Stimulated activated CD8-positive, alpha-beta memory T cell treated with anti-CD3 and anti-CD28 coated beads, Interleukin-12 subunit alpha, Interleukin-12 subunit beta, amount 100 ng/mL, for 24 hours (primary cell): Measurements from ENCODE around the gene PNLIPRP1.

Source experiments
- DNase-seq: peaks from one replicate; pipeline ENCODE4 v3.0.0-alpha.2; 2020; ENCODE audit errors: extremely low read depth

The PNLIPRP1 gene

DNA sequence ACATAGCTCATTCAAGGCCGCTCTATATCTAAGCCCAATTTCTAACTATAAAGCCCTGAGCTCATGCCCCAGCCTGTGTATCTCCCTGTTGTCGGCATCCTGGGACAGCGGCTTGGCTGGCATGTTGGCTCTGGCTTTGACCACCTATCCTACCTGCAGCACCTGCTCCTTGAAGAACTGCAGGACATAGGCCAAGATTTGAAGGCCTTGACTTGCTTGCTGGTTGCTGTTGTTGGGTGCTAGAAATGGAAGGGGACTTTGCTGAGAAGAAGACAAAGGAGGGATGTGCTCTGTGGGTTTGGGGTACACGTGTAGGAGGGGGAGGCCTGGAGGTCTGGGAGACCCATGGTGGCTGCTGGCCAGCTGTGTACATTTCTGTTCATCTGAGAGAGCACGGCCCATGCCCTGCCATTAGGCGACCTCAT lies 41.1 kb downstream of the PNLIPRP1 start:
- no peak for DNase-seq

DNA sequence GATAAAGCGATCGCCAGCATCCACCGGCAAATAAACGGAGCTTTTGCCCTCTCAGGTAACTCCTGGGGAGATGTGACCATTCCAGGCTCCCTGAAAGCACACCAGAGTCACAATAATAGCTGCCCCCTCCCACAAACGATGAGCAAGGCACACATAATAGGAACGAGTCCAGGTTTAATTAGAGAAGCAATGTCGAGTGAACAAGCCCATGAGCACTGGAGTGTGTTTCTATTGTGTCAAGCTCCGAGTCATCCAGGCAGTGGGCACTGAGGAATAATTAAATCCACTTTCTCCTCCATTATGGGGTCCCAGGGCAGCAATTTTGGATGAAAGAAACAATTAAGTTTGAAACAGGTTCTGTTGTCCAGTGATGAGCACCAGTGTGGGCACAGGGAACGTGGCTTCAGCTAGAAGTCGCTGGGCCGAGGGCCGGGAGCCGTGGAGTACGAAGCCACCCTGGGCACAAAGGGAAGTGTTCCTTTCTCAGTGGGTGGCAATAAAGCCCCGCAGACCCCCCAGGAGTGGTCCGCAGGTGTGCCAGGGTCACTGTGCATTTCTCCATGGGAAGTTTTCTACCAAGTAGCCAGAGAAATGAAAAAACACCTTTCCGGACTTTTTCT lies 41.9 kb downstream of the PNLIPRP1 start:
- no peak for DNase-seq

DNA sequence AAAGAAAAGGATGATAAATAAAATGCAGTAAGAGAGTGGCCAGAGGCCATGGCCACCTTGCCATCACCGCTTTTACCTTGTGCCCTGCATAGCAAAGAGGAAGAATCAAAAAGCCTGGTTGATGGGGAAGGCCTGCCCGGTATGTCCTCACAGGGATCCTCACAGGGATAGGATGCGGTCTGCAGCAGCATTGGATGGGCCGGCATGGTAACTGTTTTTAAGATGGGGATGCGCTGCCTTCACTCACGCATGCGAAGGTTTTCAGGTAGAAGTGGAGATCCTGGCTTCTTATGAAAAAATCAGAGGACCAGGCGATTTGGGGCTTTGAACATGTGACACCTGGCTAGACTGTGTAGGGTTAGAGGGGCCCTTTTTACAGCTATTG lies 42.4 kb downstream of the PNLIPRP1 start:
- DNase-seq: no peak

DNA sequence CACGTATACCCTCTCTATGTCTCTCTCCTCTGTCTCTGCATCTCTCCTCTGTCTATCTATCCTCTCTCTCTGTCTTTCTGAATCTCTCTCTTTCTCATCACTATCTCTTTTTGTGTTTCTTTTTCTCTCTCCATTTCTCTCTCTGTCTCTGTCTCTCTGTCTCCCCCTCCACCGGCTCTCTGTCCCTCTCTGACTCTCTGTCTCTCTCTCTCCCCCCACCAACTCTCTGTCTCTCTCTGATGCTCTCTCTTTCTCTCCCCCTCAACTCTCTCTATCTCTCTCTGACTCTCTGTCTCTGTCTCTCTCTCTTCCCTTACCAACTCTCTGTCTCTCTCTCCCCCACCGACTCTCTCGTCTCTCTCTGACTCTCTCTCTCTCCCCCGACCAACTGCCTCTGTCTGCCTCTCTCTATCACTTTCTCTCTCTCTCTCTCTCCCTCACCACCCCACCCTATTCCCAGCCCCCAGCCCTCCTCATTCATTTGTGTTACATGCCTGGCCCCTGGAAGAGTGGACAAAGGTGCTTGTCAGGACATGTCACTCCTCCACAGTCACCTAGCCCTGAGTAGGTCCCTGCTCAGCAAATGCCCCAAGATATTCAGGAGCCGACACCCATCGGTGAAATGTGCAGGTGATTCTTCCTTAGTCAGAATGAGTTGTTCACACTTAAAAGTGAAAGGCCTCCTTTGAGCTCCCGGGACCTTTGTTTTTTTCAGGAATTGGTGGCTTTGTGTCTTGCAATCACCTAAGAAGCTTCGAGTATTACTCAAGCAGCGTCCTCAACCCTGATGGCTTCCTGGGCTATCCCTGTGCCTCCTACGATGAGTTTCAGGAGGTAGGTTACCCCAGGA lies 43.6 kb downstream of the PNLIPRP1 start:
- DNase-seq: no peak

DNA sequence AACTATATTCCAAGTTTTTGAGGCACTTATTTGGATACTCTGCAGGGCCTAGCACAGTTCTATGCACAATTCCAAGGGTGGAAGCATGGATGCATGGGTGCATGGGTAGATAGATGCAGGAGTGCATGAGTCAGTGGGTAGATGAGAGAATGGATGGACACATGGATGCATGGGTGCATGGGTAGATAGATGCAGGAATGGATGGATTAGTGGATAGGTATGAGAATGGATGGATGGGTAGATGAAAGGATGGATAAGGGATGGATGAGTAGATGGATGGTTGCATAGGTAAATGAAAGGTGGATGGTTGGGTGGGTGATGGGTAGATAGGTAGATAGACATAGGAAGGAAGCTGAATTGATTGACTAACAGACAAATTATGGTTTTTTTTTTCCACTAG lies 45.6 kb downstream of the PNLIPRP1 start:
- no peak for DNase-seq

DNA sequence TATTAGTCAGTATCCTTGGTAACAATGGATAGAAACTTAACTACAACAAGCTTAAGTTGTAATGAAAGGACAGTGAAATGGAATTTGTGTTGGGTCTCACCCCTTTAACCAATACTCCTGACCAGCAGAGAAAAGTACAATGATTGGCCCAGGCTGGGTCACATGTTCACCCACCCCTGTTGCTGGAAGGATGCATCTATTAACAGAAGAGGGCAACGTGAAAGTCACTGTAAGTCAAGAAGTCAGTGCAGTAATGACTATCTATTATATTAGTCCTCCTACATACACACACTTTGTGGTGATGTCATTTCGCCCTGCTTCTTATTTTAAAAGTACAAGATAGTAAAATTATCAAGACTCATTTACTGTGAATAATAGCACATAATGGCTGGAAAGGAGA lies 46.2 kb downstream of the PNLIPRP1 start:
- no peak for DNase-seq

DNA sequence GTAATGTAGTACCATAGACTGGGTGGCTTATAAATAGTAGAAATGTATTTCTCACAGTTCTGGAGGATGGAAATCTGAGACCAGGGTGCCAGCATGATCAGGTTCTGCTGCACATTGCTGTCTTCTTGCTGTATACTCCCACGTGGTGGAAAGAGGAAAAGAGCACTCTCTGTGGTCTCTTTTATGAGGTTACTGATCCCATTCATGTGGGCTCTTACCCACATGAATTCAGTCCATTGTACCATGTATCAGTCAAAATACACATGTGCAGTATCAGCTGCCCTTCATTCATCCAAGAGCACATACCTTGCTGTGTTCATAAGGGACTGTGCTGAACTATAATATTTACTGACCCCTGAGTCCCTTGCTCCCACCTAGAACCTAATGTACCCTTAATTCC lies 47.1 kb downstream of the PNLIPRP1 start:
- no peak for DNase-seq

DNA sequence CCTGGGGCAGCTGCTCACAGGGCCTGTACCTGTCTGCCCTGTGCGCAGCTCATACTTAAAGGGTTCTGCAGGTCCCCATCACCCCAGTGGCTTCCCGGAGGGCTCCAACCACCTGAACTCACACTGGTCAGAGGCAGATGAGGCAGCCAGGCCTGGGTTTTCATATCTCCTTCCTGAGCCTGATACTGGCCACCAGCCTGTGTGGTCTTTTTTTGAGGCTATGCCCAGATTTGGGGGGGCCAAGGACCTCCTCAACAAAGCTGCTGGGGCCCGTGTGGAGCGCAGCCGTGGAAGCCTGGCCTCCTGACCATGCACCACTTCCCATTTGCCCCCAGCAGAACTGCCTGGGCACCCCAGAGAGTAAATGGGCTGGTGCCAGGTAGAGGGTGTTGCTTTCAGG lies 55.7 kb downstream of the PNLIPRP1 start:
- no peak for DNase-seq

DNA sequence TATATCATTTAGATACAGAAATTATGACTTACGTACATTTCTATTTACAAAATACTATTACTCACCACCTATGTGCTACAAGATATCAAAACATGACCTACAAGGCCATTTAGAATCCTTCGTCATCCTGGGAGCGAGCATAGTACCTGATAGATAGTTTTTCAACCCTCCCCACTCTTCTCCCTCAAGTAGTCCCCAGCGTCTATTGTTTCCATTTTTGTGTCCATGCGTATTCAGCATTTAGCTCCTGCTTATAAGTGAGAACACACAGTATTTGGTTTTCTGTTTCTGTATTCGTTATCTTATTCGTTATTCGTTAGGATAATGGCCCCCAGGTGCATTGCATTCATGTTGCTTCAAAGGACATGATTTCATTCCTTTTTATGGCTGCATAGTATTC lies 58.1 kb downstream of the PNLIPRP1 start:
- DNase-seq: no peak

DNA sequence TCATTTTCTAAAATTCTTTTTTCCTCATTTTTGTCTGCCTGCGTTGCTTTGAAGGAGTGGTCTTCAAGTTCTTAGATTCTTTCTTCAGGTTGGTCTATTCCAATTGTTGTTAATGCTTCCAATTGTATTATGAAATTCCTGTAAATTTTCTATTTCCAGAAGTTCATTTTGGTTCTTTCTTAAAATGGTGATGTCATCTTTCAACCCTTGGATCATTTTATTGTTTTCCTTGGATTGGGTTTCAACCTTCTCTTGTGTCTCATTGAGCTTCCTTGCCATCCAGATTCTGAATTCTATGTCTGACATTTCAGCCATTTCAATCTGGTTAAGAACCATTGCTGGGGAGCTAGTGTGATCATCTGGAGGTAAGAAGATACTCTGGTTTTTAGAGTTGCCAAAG lies 63.1 kb downstream of the PNLIPRP1 start:
- DNase-seq: no peak

DNA sequence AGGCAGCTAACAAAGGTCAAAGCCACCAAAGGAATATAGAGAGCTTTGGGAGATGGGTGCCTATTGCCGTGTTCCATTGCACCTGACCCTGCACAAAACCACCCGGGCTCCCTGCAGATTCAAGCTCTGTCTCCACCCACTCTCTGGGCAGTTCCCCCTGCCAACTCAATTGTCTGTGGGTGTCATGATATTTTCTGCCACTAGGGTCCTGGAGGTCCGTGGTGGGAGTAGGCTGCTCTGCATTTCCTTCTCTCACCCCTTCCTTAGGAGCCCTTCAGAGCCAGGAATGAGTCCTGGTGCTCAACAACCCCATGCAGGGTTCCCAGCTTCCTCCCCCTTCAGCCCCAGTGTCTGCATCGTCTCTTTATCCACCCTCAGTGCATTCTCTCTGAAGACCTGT lies 64.1 kb downstream of the PNLIPRP1 start:
- no peak for DNase-seq

DNA sequence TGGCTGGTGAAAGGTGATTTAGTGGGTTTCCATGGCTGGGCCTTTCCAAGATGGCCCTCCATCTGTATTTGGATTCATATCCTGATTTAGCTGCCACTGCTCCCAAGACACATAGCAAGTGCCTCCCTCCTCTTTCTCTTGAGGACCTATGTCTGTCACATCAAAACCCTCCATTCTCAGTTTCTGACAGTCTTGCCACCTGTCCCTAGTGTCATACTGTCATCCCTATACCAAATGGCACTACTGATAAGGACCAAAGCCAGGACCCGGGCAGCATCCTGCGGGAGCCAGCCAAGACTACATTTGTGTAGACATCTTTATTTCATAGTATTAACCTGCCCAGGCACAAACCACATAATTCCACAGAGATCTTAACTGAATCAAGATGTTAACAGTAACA lies 64.8 kb downstream of the PNLIPRP1 start:
- DNase-seq: no peak

DNA sequence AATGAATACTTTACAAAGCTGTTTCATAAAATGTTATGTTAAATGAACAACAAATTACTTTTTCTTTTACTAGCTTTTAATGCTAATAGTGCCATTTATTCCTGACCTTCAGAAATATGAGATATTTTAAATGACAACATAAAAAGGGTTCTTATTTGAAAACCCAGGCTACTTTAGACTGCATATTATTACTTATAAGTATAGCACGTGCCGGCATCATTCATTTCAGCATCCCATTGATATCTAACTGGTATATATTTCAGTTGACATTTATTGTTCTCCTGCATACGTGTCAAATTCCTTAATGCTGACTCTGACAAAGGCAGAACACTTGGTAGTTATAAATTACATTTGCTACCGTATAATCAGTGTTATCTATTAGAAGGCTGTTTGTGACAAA lies 65.3 kb downstream of the PNLIPRP1 start:
- DNase-seq: no peak

DNA sequence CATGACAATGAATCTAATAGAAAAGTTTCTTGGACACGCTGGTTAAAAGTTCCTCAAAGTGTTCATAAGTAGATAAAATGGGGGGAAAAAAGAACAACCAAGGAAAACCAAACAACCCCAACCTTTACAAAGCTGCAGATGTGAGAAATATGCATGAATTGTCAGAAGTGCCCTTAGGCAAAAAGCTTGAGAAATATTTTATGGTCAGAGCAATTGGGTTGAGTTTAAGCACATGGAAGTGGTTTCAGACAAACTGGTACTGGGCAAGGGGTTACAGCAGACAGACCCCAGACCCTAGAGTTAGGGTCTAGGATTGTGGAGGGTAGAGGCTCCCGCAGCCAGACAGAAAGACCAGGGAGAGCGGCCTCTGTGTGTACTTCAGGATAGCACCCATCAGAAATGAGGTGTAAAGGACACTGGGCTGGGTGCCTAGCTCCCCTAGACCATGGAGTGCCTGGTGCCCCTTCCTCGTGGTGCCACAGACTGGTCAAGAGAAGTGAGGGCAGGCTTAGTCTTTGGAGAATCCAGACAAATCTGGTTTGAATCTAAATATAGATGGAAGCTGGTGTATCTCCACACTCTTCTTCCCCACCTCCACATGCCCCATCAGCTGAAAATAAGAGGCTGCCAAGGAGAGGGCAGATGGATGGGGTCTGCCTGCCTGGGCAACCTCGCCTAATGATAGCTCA lies 67.2 kb downstream of the PNLIPRP1 start:
- DNase-seq: no peak
